ENCODE data around the gene NPAS2.

DNA sequence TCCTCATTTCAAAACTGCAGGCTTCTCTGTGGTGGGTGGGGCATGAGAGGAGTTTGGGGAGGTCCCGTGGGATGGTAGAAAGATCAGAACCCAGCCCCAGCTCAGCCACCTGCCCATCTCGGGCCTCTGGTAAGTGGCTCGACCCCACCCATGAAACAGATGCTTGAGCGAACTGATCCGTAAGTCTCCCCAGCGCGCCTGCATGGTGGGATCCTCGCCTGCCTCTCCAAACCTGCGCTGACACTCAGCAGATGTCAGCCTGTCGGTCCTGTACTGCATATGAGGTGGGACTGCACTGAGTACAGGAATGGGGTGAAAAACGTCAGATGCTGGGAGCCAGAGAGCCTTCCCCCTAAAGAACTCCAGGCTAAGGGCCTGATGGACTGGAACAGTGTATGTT, 166.2 kb downstream of the NPAS2 start:
- TF ChIP-seq, protein P1, sequence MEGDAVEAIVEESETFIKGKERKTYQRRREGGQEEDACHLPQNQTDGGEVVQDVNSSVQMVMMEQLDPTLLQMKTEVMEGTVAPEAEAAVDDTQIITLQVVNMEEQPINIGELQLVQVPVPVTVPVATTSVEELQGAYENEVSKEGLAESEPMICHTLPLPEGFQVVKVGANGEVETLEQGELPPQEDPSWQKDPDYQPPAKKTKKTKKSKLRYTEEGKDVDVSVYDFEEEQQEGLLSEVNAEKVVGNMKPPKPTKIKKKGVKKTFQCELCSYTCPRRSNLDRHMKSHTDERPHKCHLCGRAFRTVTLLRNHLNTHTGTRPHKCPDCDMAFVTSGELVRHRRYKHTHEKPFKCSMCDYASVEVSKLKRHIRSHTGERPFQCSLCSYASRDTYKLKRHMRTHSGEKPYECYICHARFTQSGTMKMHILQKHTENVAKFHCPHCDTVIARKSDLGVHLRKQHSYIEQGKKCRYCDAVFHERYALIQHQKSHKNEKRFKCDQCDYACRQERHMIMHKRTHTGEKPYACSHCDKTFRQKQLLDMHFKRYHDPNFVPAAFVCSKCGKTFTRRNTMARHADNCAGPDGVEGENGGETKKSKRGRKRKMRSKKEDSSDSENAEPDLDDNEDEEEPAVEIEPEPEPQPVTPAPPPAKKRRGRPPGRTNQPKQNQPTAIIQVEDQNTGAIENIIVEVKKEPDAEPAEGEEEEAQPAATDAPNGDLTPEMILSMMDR (IDR thresholded peaks at IDR 0.05; ENCODE audit: insufficient read depth, low read depth, low read length) = no peak
- TF ChIP-seq EZH2 (IDR thresholded peaks at IDR 0.05; ENCODE audit: insufficient read depth, low read length) = no peak

All from astrocyte (in vitro differentiated cells and primary cell).